ENCODE measurements around the gene F2R.

- TF ChIP-seq CREB1 (IDR thresholded peaks at IDR 0.05; ENCODE audit: low read depth): no peak
- no peak for TF ChIP-seq RBBP5 (conservative IDR thresholded peaks at IDR 0.05)
- TF ChIP-seq EP300 (IDR thresholded peaks at IDR 0.05; ENCODE audit: borderline replicate concordance in 1 of 2, control insufficient read depth in 1 of 2, low read depth in 2 of 2, low read length in 2 of 2): no peak
- TF ChIP-seq CTCF (IDR thresholded peaks at IDR 0.05 in 2 of 3, conservative IDR thresholded peaks at IDR 0.05 in 1 of 3; ENCODE audit: control insufficient read depth in 2 of 3, extremely low read depth in 1 of 3, insufficient read depth in 1 of 3, low read depth in 3 of 3, low read length in 3 of 3): no peak
- TF ChIP-seq SIN3A (IDR thresholded peaks at IDR 0.05; ENCODE audit: low read depth, low read length): no peak
- no peak for TF ChIP-seq POLR2A (IDR thresholded peaks at IDR 0.05; ENCODE audit: low read depth, low read length)
Observed at GRCh38 chr5:76675364-76675763, 40.6 kb upstream of the F2R start.
